ENCODE results near the gene ENKUR. TPM values are rescaled to one million over a fixed set of nuclear protein-coding genes. Genes with fewer than 3 reads are reported as not detected.

ENKUR gene
- total and polyA plus RNA-seq, 2 experiments from 2014 or later, result 0.44 TPM; not detected in 1

GRCh38 chr10:25038325-25038724, 22.4 kb upstream of the ENKUR start (continued):
- TF ChIP-seq ZNF462 (CRISPR knock-in tag; IDR thresholded peaks at IDR 0.05), result no peak
- no peak for TF ChIP-seq EZH2 (IDR thresholded peaks at IDR 0.05; ENCODE audit: low read depth, unreplicated experiment)
- TF ChIP-seq EZH2phosphoT487 (IDR thresholded peaks at IDR 0.05; ENCODE audit: unreplicated experiment), result no peak
- TF ChIP-seq STAT1 (IDR thresholded peaks at IDR 0.05; ENCODE audit: unreplicated experiment), result no peak
- TF ChIP-seq ETS1 (IDR thresholded peaks at IDR 0.05), result no peak
- no peak for TF ChIP-seq ZNF114 (CRISPR knock-in tag; IDR thresholded peaks at IDR 0.05)

- H3K9me3 Mint-ChIP-seq, result no peaks in the 10 kb centered on the region
- Histone ChIP-seq H3K27me3 (ENCODE audit: insufficient read depth) (no peaks in the 10 kb centered on the region), H3K4me1 (ENCODE audit: insufficient read depth) (no peaks in the 10 kb centered on the region), H3K36me3 (ENCODE audit: insufficient read depth) (no peaks in the 10 kb centered on the region), H3F3A (replicated peaks; ENCODE audit: low read depth) (no peaks in the 10 kb centered on the region), H3K27ac (ENCODE audit: low read depth) (no peak overlapping the region), H3K9me2 (ENCODE audit: insufficient read depth) (no peaks in the 10 kb centered on the region), H4K20me1 (replicated peaks; ENCODE audit: insufficient read depth) (no peaks in the 10 kb centered on the region), H3K4me3 (no peak overlapping the region), H2AFZ (peak overlapping the region; percentile 19; the same call in 1 of the 2 replicates), H3K79me2 (replicated peaks; ENCODE audit: insufficient read depth) (no peaks in the 10 kb centered on the region), H3K4me2 (no peak overlapping the region)
- DNase-seq (ENCODE audit: low spot score) (no peak), ATAC-seq (no peak)
- no peaks in the 10 kb centered on the region for H3K36me3 Mint-ChIP-seq (ENCODE audit: low read depth)
- no peaks in the 10 kb centered on the region for H3K27me3 Mint-ChIP-seq (ENCODE audit: insufficient read depth, low read depth, poor library complexity)
- no peak overlapping the region for H3K27ac Mint-ChIP-seq
- H3K4me3 Mint-ChIP-seq, result no peak overlapping the region
- H3K4me1 Mint-ChIP-seq, result no peaks in the 10 kb centered on the region
- TF ChIP-seq EZH2 (IDR thresholded peaks at IDR 0.05; ENCODE audit: low read depth, unreplicated experiment), result no peak
- no peak for TF ChIP-seq REST (IDR thresholded peaks at IDR 0.05; ENCODE audit: unreplicated experiment)
- no peak for TF ChIP-seq NANOG (IDR thresholded peaks at IDR 0.05; ENCODE audit: borderline replicate concordance)
- no peak for TF ChIP-seq ETS1 (IDR thresholded peaks at IDR 0.05)
- no peak for TF ChIP-seq JUNB (IDR thresholded peaks at IDR 0.05; ENCODE audit: unreplicated experiment)
- TF ChIP-seq POLR2AphosphoS5 (IDR thresholded peaks at IDR 0.05; ENCODE audit: low read depth), result no peak
- no peak for TF ChIP-seq CREB1 (CRISPR knock-in tag; IDR thresholded peaks at IDR 0.05; ENCODE audit: low read depth)
- no peak for TF ChIP-seq ZNF331 (CRISPR knock-in tag; IDR thresholded peaks at IDR 0.05; ENCODE audit: low read depth)
- TF ChIP-seq EZH2phosphoT487 (IDR thresholded peaks at IDR 0.05; ENCODE audit: unreplicated experiment), result no peak
These were observed 20.4 kb upstream of the ENKUR start for GRCh38 chr10:25036381-25036780.

All from GM23338 (cell line).